HUES48 (cell line): ENCODE measurements around the gene DGLUCY.

ENCODE experiments used
- H3K27ac ChIP-seq: one replicate; pipeline ENCODE4 v1.7.0; 2013; ENCODE audit warnings: low read depth, low read length, inconsistent platforms
- H3K27me3 ChIP-seq: 2 replicates; pipeline ENCODE4 v1.6.1; 2013; ENCODE audit warnings: mild to moderate bottlenecking, low read length; ENCODE audit not compliant: control insufficient read depth, insufficient read depth
- H3K36me3 ChIP-seq: 2 replicates; pipeline ENCODE4 v1.6.1; 2013; ENCODE audit warnings: low read length; ENCODE audit not compliant: control insufficient read depth, insufficient read depth
- H3K4me1 ChIP-seq: 2 replicates; pipeline ENCODE4 v1.6.1; 2013; ENCODE audit warnings: mild to moderate bottlenecking, low read length; ENCODE audit not compliant: control insufficient read depth, insufficient read depth
- H3K4me3 ChIP-seq: 2 replicates; pipeline ENCODE4 v1.5.1; 2013; ENCODE audit warnings: mild to moderate bottlenecking, low read depth, low read length
- H3K9ac ChIP-seq: 2 replicates; pipeline ENCODE4 v1.6.1; 2013; ENCODE audit warnings: mild to moderate bottlenecking, low read depth, low read length, moderate library complexity
- H3K9me3 ChIP-seq: 2 replicates; pipeline ENCODE4 v1.6.1; 2013; ENCODE audit warnings: low read length; ENCODE audit not compliant: control insufficient read depth, insufficient read depth

The DGLUCY gene

GRCh38 chr14:91139776-91140175 is 25.9 kb downstream of the DGLUCY start:
- H3K9ac ChIP-seq: no peak overlapping the region
- H3K27me3 ChIP-seq: no peaks in the 10 kb centered on the region
- H3K36me3 ChIP-seq: no peaks in the 10 kb centered on the region
- peak overlapping the region; percentile 42 for H3K27ac ChIP-seq
- no peaks in the 10 kb centered on the region for H3K9me3 ChIP-seq
- no peak overlapping the region for H3K4me3 ChIP-seq
- peaks cover 6% of the 10 kb centered on the region; the same call in 1 of the 2 replicates for H3K4me1 ChIP-seq

GRCh38 chr14:91140672-91141071 is 26.8 kb downstream of the DGLUCY start:
- H3K4me1 ChIP-seq: peaks cover 6% of the 10 kb centered on the region; the same call in 1 of the 2 replicates
- no peaks in the 10 kb centered on the region for H3K9me3 ChIP-seq
- no peaks in the 10 kb centered on the region for H3K27me3 ChIP-seq
- no peak overlapping the region for H3K4me3 ChIP-seq
- H3K36me3 ChIP-seq: 0 out of 2 replicates have a peak, but pooled peaks cover 5% of the 10 kb centered on the region
- peak overlapping the region; percentile 42 for H3K27ac ChIP-seq
- H3K9ac ChIP-seq: no peak overlapping the region

- H3K9ac ChIP-seq: no peak overlapping the region
- peaks cover 6% of the 10 kb centered on the region; the same call in 1 of the 2 replicates for H3K4me1 ChIP-seq
- H3K9me3 ChIP-seq: no peaks in the 10 kb centered on the region
- no peaks in the 10 kb centered on the region for H3K27me3 ChIP-seq
- H3K4me3 ChIP-seq: no peak overlapping the region
- H3K27ac ChIP-seq: no peak overlapping the region
- H3K36me3 ChIP-seq: 0 out of 2 replicates have a peak, but pooled peaks cover 5% of the 10 kb centered on the region
These were observed 28.4 kb downstream of the DGLUCY start for GRCh38 chr14:91142214-91142668.

- H3K27ac ChIP-seq: no peak overlapping the region
- no peaks in the 10 kb centered on the region for H3K9me3 ChIP-seq
- peaks cover 6% of the 10 kb centered on the region; the same call in 1 of the 2 replicates for H3K4me1 ChIP-seq
- no peak overlapping the region for H3K9ac ChIP-seq
- H3K27me3 ChIP-seq: no peaks in the 10 kb centered on the region
- H3K4me3 ChIP-seq: no peak overlapping the region
- 0 out of 2 replicates have a peak, but pooled peaks cover 5% of the 10 kb centered on the region for H3K36me3 ChIP-seq
These were observed 30.0 kb downstream of the DGLUCY start for GRCh38 chr14:91143862-91144261.

- 0 out of 2 replicates have a peak, but pooled peaks cover 7% of the 10 kb centered on the region for H3K36me3 ChIP-seq
- no peaks in the 10 kb centered on the region for H3K27me3 ChIP-seq
- H3K4me1 ChIP-seq: peaks cover 5% of the 10 kb centered on the region; the same call in 1 of the 2 replicates
- H3K4me3 ChIP-seq: no peak overlapping the region
- no peak overlapping the region for H3K9ac ChIP-seq
- H3K27ac ChIP-seq: no peak overlapping the region
- no peaks in the 10 kb centered on the region for H3K9me3 ChIP-seq
These were observed 30.7 kb downstream of the DGLUCY start for GRCh38 chr14:91144425-91145145.

- Histone ChIP-seq H3K36me3 (0 out of 2 replicates have a peak, but pooled peaks cover 7% of the 10 kb centered on the region), H3K27me3 (no peaks in the 10 kb centered on the region), H3K27ac (no peak overlapping the region), H3K4me3 (no peak overlapping the region), H3K4me1 (no peaks in the 10 kb centered on the region), H3K9ac (no peak overlapping the region), H3K9me3 (no peaks in the 10 kb centered on the region)
These were observed 31.7 kb downstream of the DGLUCY start for GRCh38 chr14:91145391-91146160.

GRCh38 chr14:91146661-91147060 is 32.8 kb downstream of the DGLUCY start:
- H3K27ac ChIP-seq: no peak overlapping the region
- H3K36me3 ChIP-seq: 0 out of 2 replicates have a peak, but pooled peaks cover 7% of the 10 kb centered on the region
- H3K9me3 ChIP-seq: no peaks in the 10 kb centered on the region
- no peak overlapping the region for H3K9ac ChIP-seq
- no peaks in the 10 kb centered on the region for H3K4me1 ChIP-seq
- no peak overlapping the region for H3K4me3 ChIP-seq
- no peaks in the 10 kb centered on the region for H3K27me3 ChIP-seq

- 0 out of 2 replicates have a peak, but pooled peaks cover 7% of the 10 kb centered on the region for H3K36me3 ChIP-seq
- no peaks in the 10 kb centered on the region for H3K4me1 ChIP-seq
- H3K27ac ChIP-seq: no peak overlapping the region
- no peak overlapping the region for H3K4me3 ChIP-seq
- no peaks in the 10 kb centered on the region for H3K9me3 ChIP-seq
- H3K27me3 ChIP-seq: no peaks in the 10 kb centered on the region
- H3K9ac ChIP-seq: no peak overlapping the region
These were observed 35.6 kb downstream of the DGLUCY start for GRCh38 chr14:91149462-91149861.

- H3K27me3 ChIP-seq: no peaks in the 10 kb centered on the region
- no peak overlapping the region for H3K4me3 ChIP-seq
- no peak overlapping the region for H3K27ac ChIP-seq
- H3K9ac ChIP-seq: no peak overlapping the region
- 0 out of 2 replicates have a peak, but pooled peaks cover 3% of the 10 kb centered on the region for H3K36me3 ChIP-seq
- no peaks in the 10 kb centered on the region for H3K4me1 ChIP-seq
- no peaks in the 10 kb centered on the region for H3K9me3 ChIP-seq
These were observed 38.6 kb downstream of the DGLUCY start for GRCh38 chr14:91152499-91152898.

- H3K4me3 ChIP-seq: no peak overlapping the region
- no peaks in the 10 kb centered on the region for H3K27me3 ChIP-seq
- no peak overlapping the region for H3K9ac ChIP-seq
- H3K36me3 ChIP-seq: peaks cover 4% of the 10 kb centered on the region
- H3K9me3 ChIP-seq: no peaks in the 10 kb centered on the region
- no peaks in the 10 kb centered on the region for H3K4me1 ChIP-seq
- no peak overlapping the region for H3K27ac ChIP-seq
These were observed 39.5 kb downstream of the DGLUCY start for GRCh38 chr14:91153360-91153759.
